A549 (cell line): ENCODE measurements around the gene TERB2. TPM values are rescaled to one million over a fixed set of nuclear protein-coding genes. Genes with fewer than 3 reads are reported as not detected.
"Not testable (repeated sequence)": the region's sequence is repeated elsewhere in the genome, so short reads cannot be mapped to it uniquely, and the experiment has no call there.

Source experiments
- ATAC-seq, 2 experiments: fragments of 200-7000 bp in 1 of 2; fragments of >200 bp in 1 of 2; cut with Nextera tagmentation in 1 of 2; cut with Tn5 transposase in 1 of 2; 3 replicates each; pipeline versions ENCODE4 v1.8.0 to v1.9.1; 2018 to 2020; ENCODE audit warnings: mild to moderate bottlenecking in 1 of 2, moderate library complexity in 1 of 2
- CTCF ChIA-PET: fragments of 300-600 bp; sonication (Branson Sonifier 250); formaldehyde crosslinking; extraction: SDS; loops from one replicate; lab custom pipeline; 2021; ENCODE audit warnings: antibody characterized with exemption, inconsistent platforms; lab: Yijun Ruan, JAX
- POLR2A ChIA-PET: fragments of 350-600 bp; formaldehyde crosslinking; extraction: SDS; loops from one replicate; lab custom pipeline; 2021; ENCODE audit warnings: antibody characterized with exemption, inconsistent platforms; lab: Yijun Ruan, JAX
- DNase-seq, 2 experiments: peaks; one replicate each; pipeline versions ENCODE4 v3.0.0 to v3.0.0-alpha.2; 2011 to 2016; ENCODE audit warnings: low read depth in 1 of 2, low spot score in 1 of 2
- FAIRE-seq: peaks from 2 replicates; lab custom pipeline; 2011; peaks lifted over from hg19 to GRCh38; lab: Jason Lieb, UNC
- H3K27ac ChIP-seq, 2 experiments: fragments of >200 bp; sonication (Bioruptor Twin); formaldehyde crosslinking; 3 replicates each; pipeline ENCODE4 v1.5.1; 2016 to 2017
- H3K4me1 ChIP-seq: fragments of >200 bp; sonication (Bioruptor Twin); formaldehyde crosslinking; 3 replicates; pipeline ENCODE4 v1.6.1; 2016
- H3K4me2 ChIP-seq: fragments of >200 bp; sonication (Bioruptor Twin); formaldehyde crosslinking; 3 replicates; pipeline ENCODE4 v1.6.1; 2016
- H3K4me3 ChIP-seq: fragments of >200 bp; sonication (Bioruptor Twin); formaldehyde crosslinking; 3 replicates; pipeline ENCODE4 v1.5.1; 2016
- H3K9me3 ChIP-seq: fragments of >200 bp; sonication (Bioruptor Twin); formaldehyde crosslinking; 3 replicates; pipeline ENCODE4 v1.6.1; 2016
- E2F6 ChIP-seq: IDR thresholded peaks from 2 replicates; pipeline ENCODE4 v1.6.1; 2012; ENCODE audit warnings: low read depth, borderline replicate concordance
- FOSL2 ChIP-seq, 2 experiments: fragments of 450-650 bp in 1 of 2; fragments of >200 bp in 1 of 2; sonication (Bioruptor Twin) in 1 of 2; formaldehyde crosslinking; IDR thresholded peaks; 2 replicates each; pipeline versions ENCODE4 v1.5.0 to v1.6.1; 2016 to 2020; ENCODE audit warnings: mild to moderate bottlenecking in 1 of 2, moderate library complexity in 1 of 2
- FOXS1 ChIP-seq: fragments of 250-450 bp; sonication (Bioruptor Pico); IDR thresholded peaks from 2 replicates; pipeline ENCODE4 v1.5.0; 2020; ENCODE audit warnings: mild to moderate bottlenecking, moderate library complexity
- GATA3 ChIP-seq: IDR thresholded peaks from 2 replicates; pipeline ENCODE4 v1.6.1; 2012; ENCODE audit warnings: borderline replicate concordance
- HDAC2 ChIP-seq: fragments of 200-600 bp; sonication (generic); IDR thresholded peaks from 2 replicates; pipeline ENCODE4 v1.6.1; 2016
- HOXB13 ChIP-seq: fragments of 250-450 bp; sonication (Bioruptor Pico); IDR thresholded peaks from 2 replicates; pipeline ENCODE4 v1.5.0; 2020; ENCODE audit warnings: low read depth, mild to moderate bottlenecking, moderate library complexity
- HOXB5 ChIP-seq: fragments of 250-450 bp; sonication (Bioruptor Pico); IDR thresholded peaks from 2 replicates; pipeline ENCODE4 v1.5.0; 2020; ENCODE audit warnings: mild to moderate bottlenecking, moderate library complexity
- JUN ChIP-seq, 2 experiments: fragments of >200 bp; sonication (Bioruptor Twin); formaldehyde crosslinking; IDR thresholded peaks; 2 replicates in 1 of 2; 3 replicates in 1 of 2; pipeline ENCODE4 v1.6.1; 2016 to 2017
- MAFK ChIP-seq: fragments of 450-650 bp; IDR thresholded peaks from 2 replicates; pipeline ENCODE4 v1.6.1; 2014; ENCODE audit not compliant: partially characterized antibody
- MAX ChIP-seq: IDR thresholded peaks from 2 replicates; pipeline ENCODE4 v1.6.1; 2012
- MYC ChIP-seq: IDR thresholded peaks from 2 replicates; pipeline ENCODE4 v1.6.1; 2012; ENCODE audit warnings: mild to moderate bottlenecking, inconsistent platforms, low read length, improper control_type of control experiment, borderline replicate concordance
- NFE2L2 ChIP-seq: fragments of 150-350 bp; conservative IDR thresholded peaks from 2 replicates; pipeline ENCODE4 v1.6.1; 2014; ENCODE audit warnings: low read length
- POLR2A ChIP-seq: IDR thresholded peaks from 2 replicates; pipeline ENCODE4 v1.6.1; 2012; ENCODE audit warnings: mild to moderate bottlenecking, low read length
- POLR2AphosphoS2 ChIP-seq: conservative IDR thresholded peaks from 2 replicates; pipeline ENCODE4 v1.6.1; 2012; ENCODE audit warnings: low read length, improper control_type of control experiment, inconsistent platforms
- RAD21 ChIP-seq, 2 experiments: fragments of >200 bp in 1 of 2; sonication (Bioruptor Twin) in 1 of 2; formaldehyde crosslinking in 1 of 2; IDR thresholded peaks in 1 of 2; conservative IDR thresholded peaks in 1 of 2; 2 replicates in 1 of 2; 3 replicates in 1 of 2; pipeline ENCODE4 v1.6.1; 2012 to 2018; ENCODE audit warnings: inconsistent platforms in 1 of 2
- SREBF2 ChIP-seq: fragments of 450-650 bp; IDR thresholded peaks from 2 replicates; pipeline ENCODE4 v1.6.1; 2014; ENCODE audit warnings: mild to moderate bottlenecking, moderate library complexity
- WGBS: methylation state at CpG from one replicate; pipeline ENCODE4 v1.1.6; 2017; ENCODE audit errors: missing lambda C conversion rate; 5-methylcytosine and 5-hydroxymethylcytosine counted together
- polyA plus RNA-seq, 4 experiments: library from polyadenylated mRNA; depleted of rRNA in 3 of 4; stranded (reverse); fragments of >200 nt; fragmentation: RNase III in 1 of 4; extraction: RNeasy Plus Mini Kit Qiagen cat#74134 plus additional on column Dnase treatment in 1 of 4; gene quantifications; 2 replicates in 3 of 4; 3 replicates in 1 of 4; pipeline ENCODE4 v1.2.3, GENCODE V29; 2011 to 2017

TERB2 gene
- polyA plus RNA-seq, 2 of the 4 experiments (the other 2 are of a cell fraction): not detected

- Histone ChIP-seq H3K4me1 (peaks cover 6% of the 10 kb centered on the region), H3K27ac (peak overlapping the region; percentile 81 to 88), H3K4me2 (peak overlapping the region; percentile 98), H3K9me3 (no peaks in the 10 kb centered on the region), H3K4me3 (peak overlapping the region; percentile 80)
- 2% methylated on average over 4 of the region's 4 CpGs for WGBS
- ChIA-PET CTCF (interaction anchor here (1.0 to 1.8 kb wide), 3 partner anchors 13 to 174 kb away, joined by 3 to 9 read pairs (median 3); no protein-coding TSS in a partner anchor), POLR2A (interaction anchor here (0.6 to 1.4 kb wide), 2 partner anchors 66 to 366 kb away, joined by 3 to 5 read pairs; no protein-coding TSS in a partner anchor)
- ATAC-seq: peak; percentile 24 to 28; a peak in 5 of 6 replicates
- no peak for FAIRE-seq
- DNase-seq: peak; percentile 1 to 12
- no peak for TF ChIP-seq HOXB5 (CRISPR knock-in tag)
- no peak for TF ChIP-seq RAD21 (conservative IDR thresholded peaks at IDR 0.05 in 1 of 2, IDR thresholded peaks at IDR 0.05 in 1 of 2)
- peak; percentile 83 for TF ChIP-seq MAFK
- no peak for TF ChIP-seq HDAC2
- no peak for TF ChIP-seq POLR2A
- TF ChIP-seq E2F6: no peak
- TF ChIP-seq FOXS1 (CRISPR knock-in tag): no peak
Measured at GRCh38 chr15:45023659-45024225, 67.3 kb downstream of the TERB2 start.

DNA sequence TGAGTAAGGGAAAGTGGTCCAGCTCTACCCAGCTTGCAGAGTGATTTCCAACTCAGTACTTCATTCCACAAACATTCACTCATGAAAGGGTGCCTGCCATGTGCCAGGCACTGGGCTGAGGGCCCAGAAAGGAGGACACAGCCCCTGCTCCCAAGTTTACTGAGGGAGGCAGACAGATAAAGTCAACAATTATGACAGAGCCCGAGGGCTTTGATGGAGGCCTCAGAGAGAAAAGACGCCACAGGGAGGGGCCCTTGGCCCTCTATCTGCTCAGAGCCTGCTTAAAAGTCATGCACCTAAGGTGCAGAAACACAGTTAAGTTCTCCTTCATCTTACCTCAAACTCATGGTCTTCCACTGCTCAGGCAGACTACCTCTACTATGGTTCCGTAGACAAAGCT lies 68.2 kb downstream of the TERB2 start:
- FAIRE-seq, H3K4me2 ChIP-seq, H3K27ac ChIP-seq, POLR2A ChIA-PET, DNase-seq, H3K4me3 ChIP-seq, H3K4me1 ChIP-seq, ATAC-seq, H3K9me3 ChIP-seq: not testable (repeated sequence)
- 89% methylated on average over 1 of the region's 3 CpGs for WGBS
- CTCF ChIA-PET: interaction anchor here (0.7 to 1.8 kb wide), 3 partner anchors 12 to 383 kb away, joined by 3 to 9 read pairs (median 3); no protein-coding TSS in a partner anchor

- 97% methylated on average over 3 of the region's 3 CpGs for WGBS
- POLR2A ChIA-PET, H3K4me1 ChIP-seq, H3K4me3 ChIP-seq, DNase-seq, H3K9me3 ChIP-seq, ATAC-seq, FAIRE-seq, H3K4me2 ChIP-seq, H3K27ac ChIP-seq: not testable (repeated sequence)
- CTCF ChIA-PET: interaction anchor here (0.7 kb wide), 1 partner anchor 382 kb away, joined by 3 read pairs; no protein-coding TSS in a partner anchor
Measured at GRCh38 chr15:45025627-45026026, 69.1 kb downstream of the TERB2 start.

DNA sequence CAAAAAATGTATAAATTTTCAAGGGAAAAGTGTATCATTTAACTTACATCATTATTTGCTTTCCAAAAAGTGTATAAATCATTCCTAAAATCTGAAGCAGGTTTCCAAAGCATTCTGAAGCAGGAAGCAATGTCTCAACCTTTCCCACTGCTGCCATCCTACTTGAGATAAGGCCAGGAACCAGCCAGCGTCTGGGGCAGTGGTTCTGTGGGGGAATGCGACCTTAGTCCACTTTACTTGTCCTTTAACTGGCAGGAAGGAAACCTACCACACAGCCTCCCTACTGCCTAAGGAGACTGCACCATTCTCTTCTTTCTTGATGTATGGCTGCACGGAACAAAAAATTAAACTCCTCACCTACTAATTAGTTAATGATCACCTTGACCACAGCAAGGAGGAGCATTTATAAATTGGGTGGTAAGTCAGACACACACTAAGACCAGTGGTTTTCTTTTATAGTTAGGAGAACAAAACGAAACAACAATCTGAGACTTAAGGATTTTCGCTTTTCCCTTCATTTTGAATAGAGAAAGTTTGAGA lies 70.2 kb downstream of the TERB2 start:
- Histone ChIP-seq H3K4me2 (no peak overlapping the region), H3K4me3 (no peak overlapping the region), H3K4me1 (peaks cover 6% of the 10 kb centered on the region), H3K9me3 (no peaks in the 10 kb centered on the region), H3K27ac (no peak overlapping the region)
- TF ChIP-seq JUN (IDR thresholded peaks at IDR 0.05) (no peak), MAX (no peak), HOXB13 (CRISPR knock-in tag) (no peak), POLR2A (no peak), POLR2AphosphoS2 (no peak), SREBF2 (no peak), FOSL2 (IDR thresholded peaks at IDR 0.05) (no peak), FOSL2 (CRISPR knock-in tag; IDR thresholded peaks at IDR 0.05) (no peak), MYC (no peak), HDAC2 (no peak), E2F6 (no peak), GATA3 (no peak), NFE2L2 (no peak)
- ChIA-PET CTCF (interaction anchor here (2.8 kb wide), 1 partner anchor 11 kb away, joined by 8 read pairs; no protein-coding TSS in a partner anchor), POLR2A (no interaction called here)
- no peak for DNase-seq
- 86% methylated on average over 5 of the region's 5 CpGs for WGBS
- FAIRE-seq: no peak
- no peak for ATAC-seq
